SKM-1 (cell line): Measurements from ENCODE around the gene TOMM6.

ENCODE experiments used
- DNase-seq: peaks from one replicate; lab custom pipeline; 2025; ENCODE audit not compliant: unreplicated experiment; lab: John Stamatoyannopoulos, UW

TOMM6 gene

GRCh38 chr6:41787219-41787917 is at the start of gene TOMM6:
Gene TOMM6, plus strand, starts transcription at chr6:41787694. Its CDS starts 4 bp downstream, at chr6:41787698.
- peak; percentile 91 for DNase-seq

GRCh38 chr6:41739041-41739440 is 48.5 kb upstream of the TOMM6 start:
- no peak for DNase-seq

GRCh38 chr6:41740366-41741162 is 46.9 kb upstream of the TOMM6 start:
- DNase-seq = no peak

GRCh38 chr6:41741625-41742490 is 45.6 kb upstream of the TOMM6 start:
- DNase-seq = no peak

DNA sequence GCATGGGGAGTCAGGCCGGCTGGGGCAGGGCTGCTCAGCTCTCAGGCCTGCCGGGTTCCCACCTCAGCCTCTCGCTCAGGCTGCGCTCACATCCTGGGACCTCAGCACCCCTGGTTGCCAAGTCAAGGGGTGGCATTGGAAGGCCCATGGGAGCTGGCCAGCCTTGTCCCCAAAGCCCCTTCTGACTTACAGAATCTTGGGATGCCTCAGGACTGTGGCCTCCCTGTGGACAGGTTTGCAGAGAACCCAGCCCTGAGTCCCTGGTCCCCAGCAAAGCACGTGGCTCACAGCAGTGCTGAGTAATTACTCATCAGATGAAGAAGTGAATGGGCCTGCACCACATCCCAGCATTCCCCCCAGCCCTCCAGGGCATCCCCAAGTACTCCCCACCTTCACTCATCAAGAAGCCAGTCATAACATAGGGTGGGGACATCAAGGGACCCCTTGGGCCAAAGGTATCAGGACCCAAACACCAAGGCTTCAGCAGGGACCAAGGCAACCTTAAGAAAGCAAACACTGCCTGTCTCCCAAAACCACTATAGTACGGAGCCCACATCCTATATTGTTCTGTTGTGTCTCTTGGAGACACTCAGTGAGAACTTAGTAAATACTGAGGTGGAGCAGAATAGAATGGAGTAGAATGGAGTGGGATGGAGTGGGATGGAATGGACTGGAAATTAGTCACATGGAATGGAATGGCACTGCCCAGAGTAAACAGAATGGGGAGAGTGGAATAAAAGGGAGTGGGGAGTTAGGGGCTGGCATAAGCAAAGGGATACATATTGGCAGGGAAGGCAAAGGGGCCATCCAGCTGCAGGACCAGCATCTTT is 43.9 kb upstream of the TOMM6 start:
- no peak for DNase-seq

DNA sequence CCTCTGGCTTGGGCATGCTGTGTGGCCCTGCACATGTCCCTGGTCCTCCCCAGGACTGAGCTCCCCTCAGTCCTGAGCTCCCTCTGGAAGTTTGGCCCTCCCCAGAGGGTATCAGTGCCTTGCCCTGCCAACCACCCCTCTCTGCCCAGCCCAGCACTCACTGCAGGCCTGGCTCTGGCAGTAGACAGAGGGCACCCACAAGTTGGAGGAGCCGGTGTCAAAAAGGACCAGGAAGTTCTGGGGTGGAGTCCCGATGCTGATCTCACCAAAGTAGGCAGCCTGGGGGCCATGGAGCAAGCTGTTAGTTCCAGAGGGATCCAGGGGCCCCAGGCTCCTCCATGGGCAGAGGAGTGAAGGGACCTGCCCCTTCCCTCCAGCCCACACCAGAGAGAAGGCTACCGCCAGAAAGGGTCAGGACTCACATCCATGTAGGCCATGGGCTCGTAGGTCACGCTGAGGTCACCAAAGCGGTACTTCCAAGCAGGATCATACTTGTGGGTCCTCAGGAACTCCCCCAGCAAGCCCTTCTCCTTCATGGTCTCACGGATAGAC is 43.2 kb upstream of the TOMM6 start:
- no peak for DNase-seq

DNA sequence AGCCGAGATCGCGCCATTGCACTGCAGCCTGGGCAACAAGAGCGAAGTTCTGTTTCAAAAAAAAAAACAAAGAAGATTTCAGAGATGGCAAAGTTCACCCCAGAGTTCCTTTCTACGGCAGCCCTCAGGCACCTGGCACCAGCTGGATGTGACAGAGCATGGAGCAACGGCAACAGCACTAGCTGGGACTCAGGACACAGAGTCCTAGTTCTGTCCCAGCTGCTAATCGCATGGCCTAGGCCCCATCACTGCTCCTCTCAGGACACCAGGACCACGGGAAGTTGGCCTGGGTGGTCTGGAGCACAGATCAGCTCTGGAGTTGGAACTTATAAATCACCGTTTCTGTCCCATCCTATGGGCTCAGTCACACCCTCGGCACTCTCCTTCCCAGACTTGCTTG is 41.4 kb upstream of the TOMM6 start:
- no peak for DNase-seq

DNA sequence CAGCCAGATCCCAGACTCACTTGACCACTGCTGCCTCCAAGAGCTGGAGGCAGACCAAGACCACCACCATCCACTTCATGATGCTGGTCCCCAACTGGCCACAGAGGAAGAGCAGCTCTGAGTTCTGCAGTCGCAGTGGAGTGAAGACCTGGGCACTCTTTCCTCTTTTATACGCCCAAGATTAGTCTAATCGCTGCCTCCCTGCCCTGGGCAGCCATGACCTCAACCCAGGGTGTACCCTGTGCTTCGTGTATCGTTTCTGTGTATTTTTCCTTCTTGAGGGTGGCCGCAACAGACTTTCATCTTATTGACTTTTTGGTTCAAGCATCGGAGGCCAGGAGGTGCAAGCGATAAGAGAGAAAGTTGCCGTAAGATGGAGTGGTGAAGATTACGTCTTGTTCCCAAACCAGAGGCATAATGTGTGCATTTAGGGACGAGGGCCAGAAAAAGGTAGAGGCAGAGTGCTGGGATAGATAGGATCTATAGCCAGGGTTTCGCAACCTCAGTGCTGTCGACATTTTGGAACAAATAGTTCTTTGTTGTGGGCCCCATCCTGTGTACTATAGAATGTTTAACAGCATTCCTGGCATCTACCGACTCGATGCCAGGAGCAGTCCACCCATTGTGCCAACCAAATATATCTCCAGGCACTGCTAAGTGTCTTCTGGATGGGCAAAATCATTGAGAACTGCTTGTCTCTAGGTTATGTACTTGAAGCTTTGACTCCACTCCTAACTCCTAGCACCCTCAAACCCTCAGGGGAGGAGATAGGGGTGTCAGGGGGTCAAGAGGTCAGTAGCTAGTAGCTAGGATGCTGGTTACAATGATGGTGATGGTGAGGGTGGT is 40.0 kb upstream of the TOMM6 start, which contains the start of gene PGC:
Gene PGC, minus strand, starts transcription at position 142 of the 846 bp plus-strand sequence. Its CDS starts 63 bp downstream, at position 79.
- DNase-seq = no peak

GRCh38 chr6:41748102-41748477 is 39.4 kb upstream of the TOMM6 start:
- DNase-seq = no peak

GRCh38 chr6:41748542-41748941 is 39.0 kb upstream of the TOMM6 start:
- DNase-seq = no peak

- DNase-seq = no peak
Observed at GRCh38 chr6:41750374-41750773, 37.1 kb upstream of the TOMM6 start.

- DNase-seq = no peak
Observed at GRCh38 chr6:41755895-41756294, 31.6 kb upstream of the TOMM6 start.

DNA sequence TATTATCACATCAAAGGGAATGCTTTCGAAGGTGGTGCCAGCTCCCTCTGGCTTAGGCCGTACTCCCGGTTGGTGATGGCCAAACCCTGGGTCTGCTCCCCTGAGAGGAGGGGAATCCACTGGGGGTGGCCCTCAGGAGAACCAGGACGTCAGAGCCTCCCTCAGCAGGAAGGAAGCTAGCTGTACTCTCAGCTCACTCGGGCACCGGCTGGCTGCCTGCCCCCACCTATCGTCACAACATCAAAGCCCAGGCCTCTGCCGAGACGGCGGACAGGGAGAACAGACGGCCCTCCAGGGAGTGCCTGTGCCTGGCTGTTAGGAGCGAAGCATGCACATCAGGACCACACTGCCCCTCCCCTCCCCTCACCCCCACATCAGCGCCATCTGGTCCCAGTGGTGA is 31.1 kb upstream of the TOMM6 start:
- DNase-seq = no peak

DNA sequence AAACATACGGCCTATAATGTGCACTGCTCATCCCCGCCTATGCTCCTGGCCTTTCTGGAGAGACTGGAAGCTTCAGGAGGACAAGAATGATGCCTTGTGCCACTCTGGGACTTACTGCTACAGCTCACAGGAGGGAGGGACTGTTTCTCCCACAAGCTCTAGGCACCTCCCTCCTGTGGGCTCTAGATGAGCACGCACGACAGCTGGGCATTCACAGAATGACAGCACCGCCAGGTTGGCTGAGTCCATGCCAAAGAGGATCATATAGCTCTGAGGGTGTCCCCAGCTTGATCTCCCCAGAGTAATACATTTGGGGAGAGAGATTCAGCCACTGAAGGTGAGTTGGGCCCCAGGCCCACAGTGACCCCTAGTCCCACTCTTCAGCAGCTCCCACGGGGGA is 30.2 kb upstream of the TOMM6 start:
- DNase-seq = no peak

DNA sequence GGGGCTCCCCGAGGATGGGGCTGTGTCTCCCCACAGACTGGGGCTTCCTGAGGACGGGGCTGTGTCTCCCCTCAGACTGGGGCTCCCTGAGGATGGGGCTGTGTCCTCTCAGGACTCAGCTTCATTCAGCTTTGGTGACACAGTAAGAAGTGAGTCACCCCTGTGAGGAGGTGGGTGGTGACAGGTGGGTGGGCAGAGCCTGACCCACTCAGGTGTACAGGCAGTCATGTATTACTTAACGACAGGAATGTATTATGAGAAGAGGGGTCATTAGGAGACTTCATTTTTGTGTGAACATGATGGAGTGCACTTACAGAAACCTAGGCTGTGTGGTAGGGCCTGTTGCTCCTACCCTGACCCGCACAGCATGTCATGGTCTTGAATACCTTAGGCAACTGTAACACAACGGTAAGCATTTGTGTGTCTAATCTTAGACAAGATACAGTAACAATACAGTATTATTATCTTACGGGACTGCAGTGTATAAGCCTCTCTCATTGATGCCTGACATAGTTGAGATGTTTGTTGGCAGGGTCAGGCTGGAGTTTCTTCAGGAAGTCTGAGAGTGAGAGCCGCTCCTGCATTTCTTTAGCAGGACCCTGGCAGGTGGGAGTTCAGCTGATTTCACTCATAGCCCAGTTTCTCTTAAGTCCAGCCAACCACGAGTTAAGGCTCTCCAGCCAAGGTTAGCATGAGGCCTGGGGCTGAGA is 29.4 kb upstream of the TOMM6 start:
- DNase-seq = no peak

DNA sequence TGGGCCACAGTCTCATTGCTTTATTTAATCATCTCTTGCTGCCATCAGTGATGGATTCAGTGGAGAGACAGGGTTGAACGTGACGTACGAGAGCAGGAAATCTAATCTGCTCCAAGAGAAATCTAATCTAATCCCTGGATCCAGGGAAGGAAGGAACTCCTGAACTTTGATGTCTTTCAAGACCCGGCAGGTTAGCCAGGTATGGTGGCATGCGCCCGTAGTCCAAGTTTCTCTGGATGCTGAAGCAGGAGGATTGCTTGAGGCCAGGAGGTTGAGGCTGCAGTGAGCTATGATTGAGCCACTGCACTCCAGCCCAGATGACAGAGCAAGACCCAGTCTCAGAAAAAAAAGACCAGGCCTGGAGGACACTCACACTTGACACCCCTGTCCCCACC is 28.9 kb upstream of the TOMM6 start:
- DNase-seq = no peak

DNA sequence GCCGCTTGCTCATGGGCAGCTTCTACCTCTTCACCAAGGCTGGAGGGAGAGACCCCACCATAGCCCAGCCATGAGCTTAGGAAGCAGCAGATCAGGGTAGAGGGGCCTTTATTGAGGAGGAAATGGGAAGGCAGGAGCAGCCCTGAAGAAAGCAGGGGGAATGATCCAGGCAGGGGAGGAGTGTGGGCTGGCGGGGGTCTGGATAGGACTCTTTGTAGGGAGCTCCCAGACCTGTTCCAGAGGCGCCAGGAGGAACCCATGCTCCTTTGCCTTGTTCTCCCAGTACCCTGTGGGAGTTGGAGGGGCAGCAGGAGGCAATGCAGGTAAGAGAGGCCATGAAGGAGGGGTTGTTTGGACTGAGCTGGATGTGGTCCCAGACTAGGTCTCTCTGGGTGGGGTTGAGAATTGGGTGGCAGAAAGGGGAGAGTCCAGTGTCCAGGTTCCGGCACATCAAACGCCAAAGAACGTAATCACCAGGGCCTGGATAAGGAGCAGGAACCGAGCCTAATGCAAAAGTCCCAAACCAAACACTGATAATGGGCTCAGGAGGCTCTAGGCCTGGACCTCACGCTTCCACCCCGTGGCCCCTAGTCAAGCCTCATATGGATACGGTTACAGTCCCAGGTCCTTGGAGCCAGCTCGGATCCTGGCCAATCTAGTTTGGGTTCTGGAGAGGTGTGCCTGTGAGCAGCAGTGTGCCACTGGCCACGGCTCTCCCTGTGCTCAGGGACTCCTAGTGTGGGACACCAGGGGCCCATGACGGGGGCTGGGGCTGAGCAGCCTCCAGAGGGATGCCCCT is 28.2 kb upstream of the TOMM6 start:
- no peak for DNase-seq
